Omental fat pad (tissue), 4 donors: ENCODE measurements around the gene ADORA3. TPM values are rescaled to one million over a fixed set of nuclear protein-coding genes. Genes with fewer than 3 reads are reported as not detected.

Source experiments
- ATAC-seq: fragments of 150-250 bp; one replicate; pipeline ENCODE4 v1.9.1; 2016; ENCODE audit warnings: mild to moderate bottlenecking, moderate library complexity; ENCODE audit not compliant: low FRiP score
- DNase-seq: peaks from one replicate; pipeline ENCODE4 v3.0.0-alpha.2; 2019; ENCODE audit warnings: low spot score
- CTCF ChIP-seq, 3 donors: fragments of 450-650 bp; IDR thresholded peaks; one replicate each; pipeline ENCODE4 v1.5.1; 2016 to 2017; ENCODE audit warnings: antibody characterized with exemption in 3 of 3, mild to moderate bottlenecking in 3 of 3, moderate library complexity in 2 of 3
- total RNA-seq, 4 donors: library from RNA; depleted of rRNA; stranded (reverse); fragments of >200 nt; gene quantifications; one replicate each; pipeline ENCODE4 v1.1.0, GENCODE V29; 2016

The ADORA3 gene
- total RNA-seq, 4 donors from 2014 or later = 9.2 to 28.5 (median 14.5) TPM

- TF ChIP-seq CTCF (IDR thresholded peaks at IDR 0.05) = no peak
- no peak for DNase-seq
- peak; percentile 76 for ATAC-seq
Measured at GRCh38 chr1:111507411-111508201, 4.2 kb upstream of the ADORA3 start.

- no peak for ATAC-seq
- TF ChIP-seq CTCF (IDR thresholded peaks at IDR 0.05) = no peak
- no peak for DNase-seq
Measured at GRCh38 chr1:111506561-111506960, 3.1 kb upstream of the ADORA3 start.

- DNase-seq = no peak
- ATAC-seq = no peak
Measured at GRCh38 chr1:111505641-111506119, 2.2 kb upstream of the ADORA3 start.

GRCh38 chr1:111504097-111504496 lies 664 bp upstream of the ADORA3 start:
- DNase-seq = no peak
- TF ChIP-seq CTCF (IDR thresholded peaks at IDR 0.05) = no peak
- no peak for ATAC-seq

More at GRCh38 chr1:111505641-111506119, 2.2 kb upstream of the ADORA3 start:
- no peak for TF ChIP-seq CTCF (IDR thresholded peaks at IDR 0.05)

GRCh38 chr1:111501645-111502044 lies 1.8 kb downstream of the ADORA3 start:
- no peak for TF ChIP-seq CTCF (IDR thresholded peaks at IDR 0.05)
- DNase-seq = no peak
- ATAC-seq = no peak

- no peak for DNase-seq
- no peak for TF ChIP-seq CTCF (IDR thresholded peaks at IDR 0.05)
- ATAC-seq = no peak
Measured at GRCh38 chr1:111499026-111499785, 4.2 kb downstream of the ADORA3 start.
